ENCODE measurements around the gene AJM1. TPM values are rescaled to one million over a fixed set of nuclear protein-coding genes. Genes with fewer than 3 reads are reported as not detected.

AJM1 gene
- total RNA-seq, 6 donors from 2014 or later, result 1.4 to 7.3 (median 3.0) TPM

DNA sequence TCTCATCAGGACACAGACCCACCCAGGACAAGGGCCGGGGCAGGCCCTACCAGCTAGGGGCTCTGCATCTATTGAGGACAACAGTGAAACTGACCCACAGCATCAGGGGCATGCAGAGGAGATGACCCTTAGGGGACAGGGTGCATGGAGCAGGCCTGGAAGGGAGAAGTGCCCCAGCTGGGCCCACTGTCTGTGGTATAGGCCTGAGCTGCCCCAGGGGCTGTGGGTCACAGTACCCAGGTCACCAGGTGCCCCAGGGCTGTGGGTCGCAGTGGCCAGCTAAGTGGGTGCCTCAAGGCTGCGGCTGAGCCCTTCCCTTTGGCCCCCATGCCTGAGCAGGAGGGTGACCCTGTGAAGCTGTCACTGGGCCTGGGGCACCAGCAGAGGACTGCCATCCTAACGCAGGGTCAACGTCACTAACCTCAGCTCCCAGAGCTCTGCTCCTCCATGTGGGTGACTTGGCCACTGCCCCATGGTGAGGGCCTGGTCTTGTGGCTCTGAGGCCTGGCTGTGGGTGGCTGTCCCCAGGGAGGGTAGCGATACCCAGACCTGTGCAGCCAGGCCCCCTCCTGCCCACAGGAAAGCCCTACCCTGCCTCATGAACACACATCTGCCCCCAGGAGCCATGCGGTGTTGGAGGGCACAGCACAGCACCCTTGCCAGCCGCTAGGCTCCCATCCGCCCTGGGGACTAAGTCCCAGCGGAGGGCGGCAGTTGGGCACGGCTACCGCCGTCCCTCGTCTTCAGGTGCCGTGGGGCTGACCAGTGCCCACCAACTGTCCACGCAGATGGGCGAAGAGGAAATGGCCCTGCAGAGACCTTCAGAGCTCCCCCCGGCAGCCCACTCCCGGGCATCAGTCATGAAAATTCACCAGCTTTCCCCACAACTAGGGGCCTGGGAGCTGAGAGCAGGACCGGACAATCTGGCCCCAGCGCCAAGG, 18.9 kb downstream of the AJM1 start:
- ATAC-seq (ENCODE audit: low FRiP score in 2 of 2) (no peak), DNase-seq (peak in 1 of 2 donors; percentile 56)
- peaks cover 14 to 38% (median 17%) of the 10 kb centered on the region in 4 donors for H3K4me1 ChIP-seq
- TF ChIP-seq, protein P1, sequence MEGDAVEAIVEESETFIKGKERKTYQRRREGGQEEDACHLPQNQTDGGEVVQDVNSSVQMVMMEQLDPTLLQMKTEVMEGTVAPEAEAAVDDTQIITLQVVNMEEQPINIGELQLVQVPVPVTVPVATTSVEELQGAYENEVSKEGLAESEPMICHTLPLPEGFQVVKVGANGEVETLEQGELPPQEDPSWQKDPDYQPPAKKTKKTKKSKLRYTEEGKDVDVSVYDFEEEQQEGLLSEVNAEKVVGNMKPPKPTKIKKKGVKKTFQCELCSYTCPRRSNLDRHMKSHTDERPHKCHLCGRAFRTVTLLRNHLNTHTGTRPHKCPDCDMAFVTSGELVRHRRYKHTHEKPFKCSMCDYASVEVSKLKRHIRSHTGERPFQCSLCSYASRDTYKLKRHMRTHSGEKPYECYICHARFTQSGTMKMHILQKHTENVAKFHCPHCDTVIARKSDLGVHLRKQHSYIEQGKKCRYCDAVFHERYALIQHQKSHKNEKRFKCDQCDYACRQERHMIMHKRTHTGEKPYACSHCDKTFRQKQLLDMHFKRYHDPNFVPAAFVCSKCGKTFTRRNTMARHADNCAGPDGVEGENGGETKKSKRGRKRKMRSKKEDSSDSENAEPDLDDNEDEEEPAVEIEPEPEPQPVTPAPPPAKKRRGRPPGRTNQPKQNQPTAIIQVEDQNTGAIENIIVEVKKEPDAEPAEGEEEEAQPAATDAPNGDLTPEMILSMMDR (IDR thresholded peaks at IDR 0.05), result no peak
- TF ChIP-seq POLR2A (IDR thresholded peaks at IDR 0.05) (no peak), EP300 (IDR thresholded peaks at IDR 0.05) (no peak), POLR2AphosphoS5 (IDR thresholded peaks at IDR 0.05) (no peak)
- no peak overlapping the region for H3K27ac ChIP-seq
- peaks cover 0 to 3% (median 0%) of the 10 kb centered on the region in 4 donors for H3K9me3 ChIP-seq
- H3K27me3 ChIP-seq, result no peaks in the 10 kb centered on the region
- no peak overlapping the region for H3K4me3 ChIP-seq
- peaks cover 11 to 39% (median 33%) of the 10 kb centered on the region in 4 donors for H3K36me3 ChIP-seq
- WGBS, 2 donors, result 91 to 97% methylated on average over 9 to 21 of the region's 22 CpGs

DNA sequence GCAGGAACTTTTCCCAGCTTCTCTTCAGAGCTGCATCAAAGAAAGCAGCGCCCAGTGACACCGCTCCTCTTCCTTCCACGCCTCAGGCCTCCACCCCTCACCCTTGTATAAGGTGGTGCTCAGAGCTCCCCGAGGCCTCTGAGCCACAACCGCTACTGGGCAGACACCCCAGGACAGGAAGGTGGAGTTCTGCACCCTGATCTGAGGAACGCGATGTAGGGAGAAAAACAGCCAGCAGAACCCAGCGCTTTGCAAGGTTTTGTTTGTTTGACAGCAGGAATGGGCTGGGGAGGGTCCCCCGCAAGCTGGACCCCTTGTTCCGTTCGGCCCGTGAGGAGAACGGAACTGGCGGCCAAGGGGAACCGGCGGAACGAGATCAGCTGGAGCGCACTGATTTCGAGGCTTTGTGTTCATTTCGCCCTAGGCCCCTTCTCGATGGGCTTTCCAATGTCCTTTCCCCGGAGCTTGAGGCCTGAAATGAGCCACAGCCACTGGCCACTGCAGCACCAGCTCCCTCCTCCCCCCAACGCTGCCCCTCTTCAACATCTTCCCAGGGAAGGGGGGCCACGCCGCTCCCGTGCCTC, 19.7 kb downstream of the AJM1 start:
- WGBS, 2 donors, result 88 to 91% methylated on average over 25 to 26 of the region's 26 CpGs

DNA sequence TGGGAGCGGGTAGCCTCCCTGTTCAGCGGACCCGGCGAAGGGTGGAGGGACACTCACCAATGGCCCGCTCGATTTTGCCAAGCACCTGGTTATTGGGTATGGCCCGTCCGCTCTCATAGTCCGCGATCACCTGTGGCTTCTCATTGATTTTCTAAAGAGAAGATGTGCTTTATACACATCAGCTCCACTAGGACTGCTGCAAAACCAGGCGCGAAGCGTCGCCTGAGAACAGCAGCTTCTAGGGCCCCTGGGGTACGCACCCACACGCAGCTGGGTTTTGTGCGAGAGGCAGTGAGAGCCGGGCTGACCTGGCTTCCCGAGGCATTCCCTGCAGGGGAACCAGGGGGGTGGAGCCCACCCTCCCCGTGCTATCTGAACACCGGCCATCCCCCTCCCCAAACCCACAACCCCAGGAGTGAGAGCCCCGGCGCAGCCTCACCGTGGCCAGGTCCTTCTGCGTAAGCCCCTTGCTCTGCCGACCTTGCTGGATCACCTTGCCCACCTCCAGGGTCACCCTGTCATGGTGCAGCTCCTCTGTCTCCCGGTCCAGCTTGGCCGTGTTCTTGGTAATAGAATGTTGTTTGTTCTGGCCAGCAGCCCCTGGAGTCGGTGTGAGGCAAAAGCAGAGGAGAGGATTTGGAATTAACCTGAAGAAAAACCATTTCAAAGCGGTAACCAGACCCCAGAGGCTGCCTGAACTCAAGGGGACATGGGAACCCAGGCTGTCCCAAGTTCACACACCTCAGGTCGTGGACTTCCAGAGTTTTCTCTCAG, 20.8 kb downstream of the AJM1 start:
- ATAC-seq (ENCODE audit: low FRiP score in 2 of 2) (no peak), DNase-seq (peak in 1 of 2 donors; percentile 59)
- TF ChIP-seq, protein P1 (IDR thresholded peaks at IDR 0.05), result no peak
- TF ChIP-seq POLR2A (IDR thresholded peaks at IDR 0.05), result no peak
- no peak for TF ChIP-seq POLR2AphosphoS5 (IDR thresholded peaks at IDR 0.05)
- no peak for TF ChIP-seq EP300 (IDR thresholded peaks at IDR 0.05)
- Histone ChIP-seq H3K4me1 (peaks cover 20 to 45% (median 24%) of the 10 kb centered on the region in 4 donors), H3K36me3 (peaks cover 11 to 39% (median 33%) of the 10 kb centered on the region in 4 donors), H3K9me3 (peaks cover 0 to 4% (median 0%) of the 10 kb centered on the region in 4 donors), H3K4me3 (no peak overlapping the region), H3K27ac (no peak overlapping the region), H3K27me3 (no peaks in the 10 kb centered on the region)
- 94 to 95% methylated on average over 16 to 31 of the region's 31 CpGs for WGBS, 2 donors

More for the DNA sequence above, 19.7 kb downstream of the AJM1 start:
- H3K27ac ChIP-seq, result no peak overlapping the region
- peaks cover 17 to 42% (median 21%) of the 10 kb centered on the region in 4 donors for H3K4me1 ChIP-seq
- H3K27me3 ChIP-seq, result no peaks in the 10 kb centered on the region
- peaks cover 0 to 4% (median 0%) of the 10 kb centered on the region in 4 donors for H3K9me3 ChIP-seq
- no peak overlapping the region for H3K4me3 ChIP-seq
- DNase-seq (peak in 1 of 2 donors; percentile 56), ATAC-seq (ENCODE audit: low FRiP score in 2 of 2) (no peak)
- TF ChIP-seq POLR2AphosphoS5 (IDR thresholded peaks at IDR 0.05), result no peak
- no peak for TF ChIP-seq EP300 (IDR thresholded peaks at IDR 0.05)
- TF ChIP-seq, protein P1 (IDR thresholded peaks at IDR 0.05), result no peak
- no peak for TF ChIP-seq POLR2A (IDR thresholded peaks at IDR 0.05)
- peaks cover 11 to 39% (median 33%) of the 10 kb centered on the region in 4 donors for H3K36me3 ChIP-seq

DNA sequence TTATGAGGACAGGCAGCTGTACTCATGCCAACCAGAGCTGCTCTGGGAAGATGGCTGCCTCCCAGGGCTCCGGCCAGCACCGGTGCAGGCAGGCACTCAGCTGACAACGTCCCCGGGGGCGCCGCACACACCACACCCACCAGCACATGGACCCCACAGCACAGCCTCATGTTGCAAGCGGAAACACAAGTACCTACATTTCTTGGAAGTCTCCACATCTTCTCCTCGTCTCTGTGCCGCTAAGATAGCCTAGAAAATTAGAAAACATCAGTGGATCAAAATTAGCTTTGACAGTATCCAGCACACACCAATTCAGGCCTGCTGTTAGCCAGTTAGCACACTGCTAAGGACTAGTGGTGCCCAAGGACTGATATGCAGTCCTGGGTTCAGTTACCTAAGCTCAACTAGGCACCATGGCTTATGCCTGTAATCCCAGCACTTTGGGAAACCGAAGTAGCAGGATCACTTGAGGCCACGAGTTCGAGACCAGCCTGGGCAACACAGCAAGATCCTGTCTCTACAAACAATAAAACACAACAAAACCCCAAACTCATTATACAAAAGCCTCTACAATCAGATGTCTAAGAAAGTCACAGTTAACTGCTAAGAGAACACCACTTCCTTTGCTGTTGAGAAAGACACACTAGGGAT, 21.5 kb downstream of the AJM1 start:
- no peak for ATAC-seq (ENCODE audit: low FRiP score in 2 of 2)
- H3K36me3 ChIP-seq, result peaks cover 11 to 39% (median 33%) of the 10 kb centered on the region in 4 donors
- H3K27me3 ChIP-seq, result no peaks in the 10 kb centered on the region
- H3K4me1 ChIP-seq, result peaks cover 20 to 40% (median 24%) of the 10 kb centered on the region in 4 donors
- peaks cover 0 to 4% (median 0%) of the 10 kb centered on the region in 4 donors for H3K9me3 ChIP-seq
- H3K4me3 ChIP-seq, result no peak overlapping the region
- H3K27ac ChIP-seq, result no peak overlapping the region
- peak in 1 of 2 donors; percentile 65 for DNase-seq
- no peak for TF ChIP-seq POLR2A (IDR thresholded peaks at IDR 0.05)
- no peak for TF ChIP-seq EP300 (IDR thresholded peaks at IDR 0.05)
- TF ChIP-seq, protein P1 (IDR thresholded peaks at IDR 0.05), result no peak
- no peak for TF ChIP-seq POLR2AphosphoS5 (IDR thresholded peaks at IDR 0.05)
- 94% methylated on average over 12 of the region's 12 CpGs for WGBS, 2 donors

Measured in upper lobe of left lung (tissue), 6 donors.